Erythroblast (primary cell): ENCODE results near the gene SLC5A10.

Source experiments
- DNase-seq, 2 experiments: peaks; one replicate each; lab custom pipeline; 2025; lab: John Stamatoyannopoulos, UW
- GATA1 ChIP-seq: IDR thresholded peaks from 2 replicates; pipeline ENCODE4 v1.6.1; 2011; ENCODE audit warnings: low read depth, mild to moderate bottlenecking, control low read depth, low read length, moderate library complexity
- POLR2A ChIP-seq: IDR thresholded peaks from 2 replicates; pipeline ENCODE4 v1.6.1; 2011; ENCODE audit warnings: mild to moderate bottlenecking, low read length

Gene SLC5A10

GRCh38 chr17:18932360-18933055 lies 19.5 kb upstream of the SLC5A10 start:
- DNase-seq: no peak
- TF ChIP-seq POLR2A (no peak), GATA1 (no peak)

GRCh38 chr17:18933102-18934058 lies 18.6 kb upstream of the SLC5A10 start:
- no peak for TF ChIP-seq POLR2A
- TF ChIP-seq GATA1: no peak
- no peak for DNase-seq

GRCh38 chr17:18937981-18938691 lies 13.8 kb upstream of the SLC5A10 start:
- DNase-seq: no peak
- TF ChIP-seq GATA1 (no peak), POLR2A (no peak)

DNA sequence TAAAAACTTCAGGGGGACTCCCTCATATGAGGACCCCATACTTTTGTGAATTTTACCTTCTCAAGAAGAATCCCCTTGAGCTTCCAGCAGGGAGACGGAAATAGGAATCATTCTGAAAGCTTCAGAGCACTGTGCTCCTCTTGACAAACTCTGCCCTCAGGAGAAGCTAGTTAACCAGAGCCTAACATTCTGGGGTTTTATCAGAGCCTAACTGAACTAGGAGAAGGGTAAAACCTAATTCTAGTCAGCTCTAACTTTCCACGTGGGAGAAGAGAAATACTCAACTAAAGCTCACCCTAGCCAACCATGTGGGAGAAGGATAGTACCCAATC lies 13.3 kb upstream of the SLC5A10 start:
- no peak for TF ChIP-seq GATA1
- no peak for TF ChIP-seq POLR2A
- DNase-seq: no peak

GRCh38 chr17:18944646-18945045 lies 7.3 kb upstream of the SLC5A10 start:
- TF ChIP-seq POLR2A (no peak), GATA1 (no peak)
- DNase-seq: no peak

DNA sequence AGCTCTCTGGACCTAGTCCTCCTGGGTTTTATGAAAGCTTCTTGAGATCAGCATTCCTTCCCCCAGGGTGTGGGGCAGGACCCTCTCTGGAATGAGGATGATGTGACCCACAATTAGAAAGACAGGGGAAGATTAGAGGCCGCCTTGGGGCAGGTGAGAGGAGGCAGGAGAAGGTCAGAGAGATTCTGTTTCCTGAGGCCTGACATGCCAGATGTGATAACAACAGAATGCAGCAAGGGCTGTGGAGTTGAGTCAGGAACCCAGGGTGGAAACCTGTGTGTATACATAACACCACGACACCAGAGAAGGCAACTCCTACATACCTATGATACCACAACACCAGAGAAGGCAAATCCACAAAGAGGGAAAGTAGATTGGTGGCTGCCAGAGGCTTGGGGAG lies 5.4 kb upstream of the SLC5A10 start:
- TF ChIP-seq GATA1 (no peak), POLR2A (no peak)
- DNase-seq: no peak

GRCh38 chr17:18947866-18948265 lies 4.1 kb upstream of the SLC5A10 start:
- TF ChIP-seq GATA1 (no peak), POLR2A (no peak)
- no peak for DNase-seq

- TF ChIP-seq GATA1 (no peak), POLR2A (no peak)
- DNase-seq: no peak
Observed at GRCh38 chr17:18948476-18949006, 3.4 kb upstream of the SLC5A10 start.

GRCh38 chr17:18949566-18949965 lies 2.4 kb upstream of the SLC5A10 start:
- TF ChIP-seq POLR2A (no peak), GATA1 (no peak)
- no peak for DNase-seq

DNA sequence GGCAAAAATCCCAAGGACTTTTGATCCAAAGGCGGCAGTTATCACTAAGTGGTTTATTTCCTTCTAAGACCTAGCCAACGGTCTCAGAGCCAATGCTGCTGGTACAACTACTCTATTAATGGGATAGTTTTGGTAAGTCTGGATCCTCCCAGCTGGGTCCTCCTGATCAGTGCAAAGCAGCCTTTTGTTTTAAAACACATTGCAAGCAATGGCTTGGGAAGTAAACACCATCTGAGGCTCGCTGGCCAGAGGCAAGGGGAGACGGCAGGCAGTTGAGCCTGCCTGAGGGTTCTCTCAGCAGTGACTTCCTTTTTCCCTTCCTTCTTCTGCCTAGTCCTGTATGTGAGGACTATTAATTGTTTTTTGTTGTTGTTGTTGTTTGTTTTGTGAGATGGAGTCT lies 1.6 kb upstream of the SLC5A10 start:
- TF ChIP-seq GATA1: no peak
- TF ChIP-seq POLR2A: no peak
- no peak for DNase-seq

GRCh38 chr17:18950944-18951905 lies 740 bp upstream of the SLC5A10 start:
- DNase-seq: no peak
- TF ChIP-seq POLR2A: no peak
- TF ChIP-seq GATA1: no peak

DNA sequence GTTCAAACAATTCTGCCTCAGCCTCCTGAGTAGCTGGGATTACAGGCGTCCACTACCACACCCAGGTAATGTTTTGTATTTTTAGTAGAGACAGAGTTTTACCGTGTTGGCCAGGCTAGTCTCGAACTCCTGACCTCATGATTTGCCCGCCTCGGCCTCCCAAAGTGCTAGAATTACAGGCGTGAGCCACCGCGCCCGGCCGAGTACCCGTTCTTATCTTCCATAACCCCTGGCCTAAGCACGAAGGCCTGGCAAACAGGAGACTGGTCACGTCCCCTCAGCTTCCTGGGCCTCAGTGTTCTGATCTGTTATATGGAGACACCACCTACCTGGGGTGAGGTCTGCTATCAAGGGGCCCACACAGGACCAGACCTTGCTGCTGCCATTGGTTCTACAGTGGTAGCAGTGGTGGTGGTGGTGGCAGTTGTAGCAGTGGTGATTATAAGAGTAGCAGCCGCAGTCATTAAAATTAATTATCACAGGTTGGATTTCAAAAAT lies 1.3 kb downstream of the SLC5A10 start:
- TF ChIP-seq GATA1 (no peak), POLR2A (no peak)
- no peak for DNase-seq

DNA sequence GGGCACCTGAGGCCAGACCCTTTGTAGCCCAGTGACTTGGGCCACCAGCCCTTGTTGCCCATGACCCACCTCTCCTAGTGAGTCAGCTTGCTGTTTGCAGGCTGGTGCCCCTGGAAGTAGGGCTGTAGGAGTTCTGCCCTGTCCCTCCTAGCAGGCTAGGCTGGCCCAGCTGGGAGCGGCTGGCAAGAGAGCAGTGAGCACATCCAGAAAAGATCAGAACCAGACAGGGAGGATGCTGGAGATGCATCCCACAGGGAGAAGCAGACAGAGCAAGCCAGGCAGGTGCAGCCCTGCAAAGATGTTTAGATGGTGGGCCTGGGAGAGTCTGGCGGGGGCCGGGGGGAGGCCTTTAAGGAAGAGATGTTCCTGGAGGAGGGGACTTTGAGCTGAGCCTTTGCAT lies 2.4 kb downstream of the SLC5A10 start:
- no peak for DNase-seq
- TF ChIP-seq POLR2A (no peak), GATA1 (no peak)
